ENCODE data around the gene TMSB10. TPM values are rescaled to one million over a fixed set of nuclear protein-coding genes. Genes with fewer than 3 reads are reported as not detected.
A peak's percentile ranks its signal among the peaks of the same experiment; 100 is the strongest.

TMSB10 gene
- total and polyA plus RNA-seq, 2 experiments from 2014 or later = 2,879 to 2,904 TPM

- WGBS (ENCODE audit: low lambda C conversion rate, missing lambda C conversion rate) = 91% methylated on average over 6 of the region's 6 CpGs
- Histone ChIP-seq H3K4me2 (no peak overlapping the region), H3K4me1 (ENCODE audit: insufficient read depth) (peaks cover 14% of the 10 kb centered on the region), H3K36me3 (replicated peaks; ENCODE audit: insufficient read depth, low read depth) (no peaks in the 10 kb centered on the region), H3K27ac (no peak overlapping the region), H3K9me3 (ENCODE audit: low read depth) (no peaks in the 10 kb centered on the region), H3K79me2 (no peaks in the 10 kb centered on the region), H3K27me3 (peaks cover 4% of the 10 kb centered on the region), H3K9me2 (replicated peaks; ENCODE audit: insufficient read depth) (no peaks in the 10 kb centered on the region), H3K4me3 (no peak overlapping the region), H4K20me1 (ENCODE audit: insufficient read depth, poor library complexity, severe bottlenecking) (no peaks in the 10 kb centered on the region), H2AFZ (no peak overlapping the region)
- TF ChIP-seq CTCF (IDR thresholded peaks at IDR 0.05; ENCODE audit: poor library complexity) (no peak), EZH2phosphoT487 (IDR thresholded peaks at IDR 0.05; ENCODE audit: low read depth, severe bottlenecking, unreplicated experiment) (no peak), EZH2 (IDR thresholded peaks at IDR 0.05; ENCODE audit: borderline replicate concordance) (no peak)
- no peak for DNase-seq (ENCODE audit: low spot score)
Observed at GRCh38 chr2:84886791-84887190, 18.7 kb upstream of the TMSB10 start.

DNA sequence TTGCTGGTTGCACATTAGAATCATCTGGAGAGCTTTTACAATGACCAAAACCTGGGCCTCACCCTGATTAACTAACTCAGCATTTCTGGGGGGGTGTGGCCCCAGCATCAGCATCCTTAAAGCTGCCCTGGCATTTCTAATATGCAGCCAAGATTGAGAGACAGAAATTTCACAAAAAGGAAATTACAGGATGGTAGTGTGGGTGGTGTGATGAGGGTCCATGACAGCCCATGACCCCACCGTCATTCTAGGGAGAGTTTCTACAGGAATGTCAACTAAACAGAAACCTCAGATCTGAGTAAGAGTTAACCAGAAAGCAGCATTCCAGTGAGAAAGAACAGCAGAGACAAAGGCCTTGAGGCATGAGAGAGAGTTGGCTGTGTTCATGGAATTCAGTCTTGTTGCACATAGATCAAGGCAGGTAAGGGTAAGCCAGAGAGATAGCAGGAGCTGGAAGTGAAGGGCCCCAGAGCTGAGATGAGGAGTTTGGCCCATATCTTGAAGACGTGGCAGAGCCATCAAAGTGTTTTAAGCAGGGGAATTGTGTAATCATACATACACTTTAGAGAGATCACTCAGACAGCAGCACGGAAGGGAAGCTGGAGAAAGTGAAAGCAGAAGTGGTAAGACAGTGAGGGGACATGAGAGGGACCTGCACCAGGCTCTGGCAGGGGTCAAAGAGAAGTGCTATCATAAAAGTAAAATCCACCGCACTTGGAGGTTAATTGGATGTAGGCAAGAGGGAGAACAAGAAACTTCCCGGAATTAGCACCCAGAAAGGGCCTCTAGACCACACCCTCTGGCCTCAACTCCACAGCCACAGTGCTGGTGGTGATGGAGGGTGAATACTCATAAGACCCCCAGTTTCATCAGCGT, 16.8 kb upstream of the TMSB10 start:
- H3K9me3 ChIP-seq (ENCODE audit: low read depth) = no peaks in the 10 kb centered on the region
- H3K27ac ChIP-seq = peak overlapping the region; percentile 62
- no peaks in the 10 kb centered on the region for H3K79me2 ChIP-seq
- H3K27me3 ChIP-seq = no peaks in the 10 kb centered on the region
- 50% methylated on average over 6 of the region's 6 CpGs for WGBS (ENCODE audit: low lambda C conversion rate, missing lambda C conversion rate)
- no peaks in the 10 kb centered on the region for H4K20me1 ChIP-seq (ENCODE audit: insufficient read depth, poor library complexity, severe bottlenecking)
- H2AFZ ChIP-seq = peak overlapping the region; percentile 26
- DNase-seq (ENCODE audit: low spot score) = peak; percentile 49
- H3K36me3 ChIP-seq (replicated peaks; ENCODE audit: insufficient read depth, low read depth) = no peaks in the 10 kb centered on the region
- no peak overlapping the region for H3K4me3 ChIP-seq
- H3K4me1 ChIP-seq (ENCODE audit: insufficient read depth) = peaks cover 11% of the 10 kb centered on the region
- no peak for TF ChIP-seq EZH2 (IDR thresholded peaks at IDR 0.05; ENCODE audit: borderline replicate concordance)
- TF ChIP-seq CTCF (IDR thresholded peaks at IDR 0.05; ENCODE audit: poor library complexity) = no peak
- TF ChIP-seq EZH2phosphoT487 (IDR thresholded peaks at IDR 0.05; ENCODE audit: low read depth, severe bottlenecking, unreplicated experiment) = no peak
- no peaks in the 10 kb centered on the region for H3K9me2 ChIP-seq (replicated peaks; ENCODE audit: insufficient read depth)
- peak overlapping the region; percentile 61 for H3K4me2 ChIP-seq

- no peaks in the 10 kb centered on the region for H3K36me3 ChIP-seq (replicated peaks; ENCODE audit: insufficient read depth, low read depth)
- H3K79me2 ChIP-seq = no peaks in the 10 kb centered on the region
- H3K9me2 ChIP-seq (replicated peaks; ENCODE audit: insufficient read depth) = no peaks in the 10 kb centered on the region
- H3K4me2 ChIP-seq = peak overlapping the region; percentile 61
- H3K4me1 ChIP-seq (ENCODE audit: insufficient read depth) = peaks cover 11% of the 10 kb centered on the region
- H3K9me3 ChIP-seq (ENCODE audit: low read depth) = no peaks in the 10 kb centered on the region
- WGBS (ENCODE audit: low lambda C conversion rate, missing lambda C conversion rate) = 84% methylated on average over 2 of the region's 2 CpGs
- no peaks in the 10 kb centered on the region for H3K27me3 ChIP-seq
- no peak for DNase-seq (ENCODE audit: low spot score)
- no peak for TF ChIP-seq EZH2 (IDR thresholded peaks at IDR 0.05; ENCODE audit: borderline replicate concordance)
- TF ChIP-seq EZH2phosphoT487 (IDR thresholded peaks at IDR 0.05; ENCODE audit: low read depth, severe bottlenecking, unreplicated experiment) = no peak
- TF ChIP-seq CTCF (IDR thresholded peaks at IDR 0.05; ENCODE audit: poor library complexity) = no peak
- no peaks in the 10 kb centered on the region for H4K20me1 ChIP-seq (ENCODE audit: insufficient read depth, poor library complexity, severe bottlenecking)
- peak overlapping the region; percentile 62 for H3K27ac ChIP-seq
- no peak overlapping the region for H3K4me3 ChIP-seq
- peak overlapping the region; percentile 26 for H2AFZ ChIP-seq
Observed at GRCh38 chr2:84889332-84889731, 16.1 kb upstream of the TMSB10 start.
